CD4-positive, alpha-beta T cell treated with Interleukin-12 subunit alpha and Interleukin-12 subunit beta, for 1 hour (primary cell): ENCODE data around the gene LTB.

Source experiments
- DNase-seq: peaks from one replicate; pipeline ENCODE4 v3.0.0-alpha.2; 2020

The LTB gene

DNA sequence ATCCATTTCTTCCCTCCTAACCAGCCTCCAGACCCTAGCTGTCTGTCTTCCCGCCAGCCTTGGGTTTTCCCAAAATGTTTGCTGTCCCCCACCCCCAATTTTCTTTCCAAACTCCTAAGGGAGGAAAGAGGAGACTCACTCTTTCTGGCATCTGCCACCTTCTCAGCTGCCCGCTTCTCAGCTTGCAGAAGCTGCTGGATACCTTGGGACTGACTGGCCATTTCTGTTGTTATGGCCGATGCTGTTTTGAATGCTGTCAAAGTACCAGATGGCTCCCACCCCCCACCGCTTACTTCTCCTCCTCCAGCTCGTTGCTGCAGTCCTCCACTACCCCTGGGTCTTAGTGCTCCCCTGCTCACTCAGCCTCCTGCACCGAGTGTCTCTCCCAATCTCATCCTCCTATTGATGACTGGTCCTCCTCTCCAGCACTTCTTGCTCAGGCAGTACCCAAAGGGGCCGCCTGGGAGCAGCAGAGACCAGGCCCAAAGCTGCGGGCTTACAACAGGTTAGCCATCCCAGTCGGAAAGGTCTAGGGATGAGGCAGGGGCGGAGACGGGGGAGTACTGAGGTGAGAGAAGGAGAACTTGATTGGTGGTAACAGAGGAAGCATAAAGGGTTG is 35.8 kb downstream of the LTB start, which contains the start of gene ATP6V1G2:
Gene ATP6V1G2 (minus strand): TSS at position 270 of the 619 bp plus-strand sequence. CDS start 49 bp downstream, at position 221.
- peak; percentile 87 for DNase-seq

DNA sequence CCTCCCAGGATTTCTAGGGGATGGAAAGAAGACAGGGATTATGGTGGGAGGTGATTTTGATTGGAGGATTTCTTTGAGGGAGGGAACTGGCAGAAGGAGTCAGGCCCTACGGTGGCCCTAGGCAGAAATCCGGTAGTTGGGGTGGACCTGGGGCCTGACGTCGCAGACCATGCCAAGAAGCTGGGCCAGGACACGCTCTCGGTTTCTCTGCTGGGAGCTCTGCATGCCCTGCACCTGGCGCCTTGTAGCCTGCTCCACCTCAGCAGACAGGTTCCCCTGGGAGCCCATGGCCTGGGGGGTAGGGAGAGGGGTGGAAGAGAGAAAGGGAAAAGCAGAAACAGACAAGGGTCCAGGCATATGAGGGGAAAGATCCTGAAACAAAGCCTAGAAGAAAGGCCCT is 36.9 kb downstream of the LTB start:
- DNase-seq: no peak

DNA sequence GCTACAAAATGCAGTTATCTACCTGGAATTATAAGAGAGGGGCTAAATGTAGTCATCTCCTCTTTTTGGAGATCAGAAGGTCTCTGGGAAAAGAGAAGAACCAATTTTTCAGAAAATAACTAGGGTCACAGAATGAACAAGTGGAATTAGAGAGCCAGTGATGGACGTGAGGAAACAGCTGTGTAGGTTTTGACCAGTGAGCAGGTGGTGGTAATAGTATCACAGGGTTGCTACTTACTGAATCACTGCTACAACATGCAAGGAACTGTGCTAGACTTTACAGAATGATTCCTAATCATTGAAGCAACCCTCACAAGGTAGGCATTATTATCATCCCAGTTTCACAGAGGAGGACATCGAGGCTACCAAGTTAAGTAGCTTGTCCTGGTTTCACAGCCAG is 37.5 kb downstream of the LTB start:
- DNase-seq: no peak

DNA sequence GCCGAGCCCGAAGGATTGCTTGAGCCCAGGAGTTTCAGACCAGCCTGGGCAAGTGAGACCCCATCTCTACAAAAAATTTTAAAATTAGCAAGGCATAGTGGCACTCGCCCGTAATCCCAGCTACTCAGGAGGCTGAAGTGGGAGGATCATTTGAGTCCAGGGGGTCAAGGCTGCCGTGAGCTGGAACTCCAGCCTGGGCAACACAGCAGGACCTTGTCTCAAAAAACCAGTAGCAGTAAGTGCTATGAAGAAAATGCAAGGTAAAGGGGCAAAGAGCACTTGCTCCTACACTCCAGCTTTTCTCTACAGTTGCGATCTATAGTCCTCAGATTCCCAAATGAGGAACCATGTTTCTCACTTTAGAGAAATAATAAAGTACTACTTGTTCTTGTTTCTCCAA is 38.6 kb downstream of the LTB start:
- DNase-seq: no peak

DNA sequence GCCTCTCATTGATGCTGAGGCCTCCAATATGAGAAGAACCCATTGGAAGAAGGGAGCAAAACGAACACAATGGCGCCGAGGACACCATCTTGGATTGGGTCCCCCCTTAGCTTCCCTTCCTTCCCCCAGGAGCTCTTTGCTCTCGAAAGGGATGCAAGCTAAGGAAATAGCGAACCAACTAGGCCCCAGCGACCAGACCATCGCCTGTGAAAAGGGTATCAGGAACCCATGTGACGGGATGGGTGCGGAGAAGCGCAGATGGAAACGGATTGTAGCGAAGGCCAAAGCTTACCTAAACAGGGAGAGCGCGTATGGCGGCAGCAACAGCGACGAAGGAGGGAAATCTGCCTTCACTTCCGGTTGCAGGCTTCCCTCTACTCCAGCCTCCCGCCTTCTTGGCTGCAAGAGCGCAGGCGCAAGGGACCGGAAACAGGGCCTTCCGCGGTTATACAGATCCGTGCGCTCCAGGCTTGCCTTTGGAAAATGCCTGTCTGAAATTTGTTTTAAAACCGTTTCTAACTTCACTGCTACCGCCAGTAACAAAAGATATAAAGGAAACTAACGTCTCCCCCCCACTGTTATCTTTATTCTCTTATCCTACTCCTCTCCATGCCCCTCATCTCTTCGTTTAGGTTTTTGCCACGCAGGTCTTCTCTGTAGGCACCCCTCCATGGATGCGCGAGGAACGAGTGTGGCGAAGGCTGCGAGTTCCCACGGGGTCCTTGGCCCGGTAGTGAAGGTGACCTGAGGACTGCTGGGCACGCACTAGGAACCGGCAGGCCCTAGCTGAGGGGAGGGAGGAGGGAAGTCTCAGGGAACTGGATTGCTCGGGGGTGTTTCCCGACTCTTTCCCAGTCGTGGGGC is 40.3 kb downstream of the LTB start, which contains the start of gene DDX39B:
Gene DDX39B (minus strand): TSS at position 346 of the 864 bp plus-strand sequence. CDS start 1,471 bp downstream, outside the sequence.
- DNase-seq: peak; percentile 95

DNA sequence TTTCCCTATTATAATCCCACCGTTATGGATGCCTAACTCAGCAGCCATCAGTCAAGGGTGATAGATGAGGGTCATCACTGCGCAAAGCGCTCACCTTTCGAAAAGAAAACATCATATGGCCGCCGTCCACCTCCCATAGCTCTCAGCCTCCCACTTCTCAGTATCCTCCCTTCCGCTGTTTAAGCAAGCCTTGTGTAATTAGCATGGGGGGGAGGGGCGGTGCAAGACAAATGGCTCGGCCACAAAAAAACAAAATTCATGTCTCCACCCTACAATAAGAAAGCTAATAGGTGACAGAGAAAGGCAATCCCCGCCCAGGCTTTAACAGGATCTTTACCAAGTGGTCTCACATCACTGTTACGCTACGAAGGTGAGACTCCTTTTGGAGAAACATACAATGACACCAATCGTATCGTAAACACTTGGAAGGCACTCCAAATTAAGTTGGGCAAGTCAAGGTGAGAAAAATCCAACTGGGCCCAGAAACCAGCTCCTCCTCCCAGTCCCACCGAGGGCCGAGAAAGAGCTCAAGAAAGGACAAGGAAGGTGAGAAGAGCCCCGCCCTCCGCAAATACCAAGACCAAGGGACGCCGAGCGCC is 41.1 kb downstream of the LTB start:
- DNase-seq: peak; percentile 84

DNA sequence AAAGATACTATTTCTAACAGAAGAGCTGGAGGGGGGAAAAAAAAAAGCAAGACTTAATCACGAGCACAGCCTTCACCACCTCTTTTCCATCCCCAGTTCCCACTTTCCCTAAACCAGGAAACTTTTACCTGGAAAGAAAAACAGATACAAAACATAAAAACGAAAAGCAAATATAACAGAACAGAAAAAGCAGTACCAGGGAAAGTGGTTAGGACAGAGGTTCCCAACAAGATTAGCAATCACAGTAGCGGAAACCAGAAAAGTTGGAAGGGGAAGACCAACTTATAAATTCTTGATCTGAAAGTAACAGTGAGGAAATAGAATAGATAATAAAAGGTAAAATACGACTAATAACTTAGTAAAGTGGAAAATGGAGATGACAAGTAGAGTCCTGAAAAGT is 41.6 kb downstream of the LTB start:
- no peak for DNase-seq

DNA sequence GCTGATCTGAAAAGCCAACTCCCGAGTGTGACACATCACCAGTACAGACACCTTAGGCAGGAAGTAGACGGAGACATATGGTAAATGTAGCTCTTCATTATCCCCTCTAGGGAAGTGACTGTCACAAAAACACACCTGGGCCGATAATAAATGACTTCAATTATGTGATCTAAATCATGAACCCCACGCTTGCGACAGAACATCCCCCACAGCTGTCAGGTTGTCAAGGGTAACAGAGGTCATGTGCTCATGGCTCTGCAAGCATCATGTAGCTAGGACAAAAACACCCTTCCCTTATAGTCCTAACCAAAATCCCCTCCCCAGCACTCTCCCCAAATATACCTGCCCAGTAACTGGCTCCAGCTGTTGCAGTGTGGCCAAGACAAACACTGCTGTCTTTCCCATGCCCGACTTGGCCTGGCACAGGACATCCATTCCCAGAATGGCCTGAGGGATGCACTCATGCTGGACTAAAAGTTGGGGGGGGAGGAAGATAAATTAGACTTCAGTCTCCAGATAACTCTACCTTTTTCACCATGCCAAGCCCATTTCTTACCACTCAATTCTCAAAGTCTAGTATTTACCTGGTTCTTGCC is 43.3 kb downstream of the LTB start:
- DNase-seq: peak; percentile 42

DNA sequence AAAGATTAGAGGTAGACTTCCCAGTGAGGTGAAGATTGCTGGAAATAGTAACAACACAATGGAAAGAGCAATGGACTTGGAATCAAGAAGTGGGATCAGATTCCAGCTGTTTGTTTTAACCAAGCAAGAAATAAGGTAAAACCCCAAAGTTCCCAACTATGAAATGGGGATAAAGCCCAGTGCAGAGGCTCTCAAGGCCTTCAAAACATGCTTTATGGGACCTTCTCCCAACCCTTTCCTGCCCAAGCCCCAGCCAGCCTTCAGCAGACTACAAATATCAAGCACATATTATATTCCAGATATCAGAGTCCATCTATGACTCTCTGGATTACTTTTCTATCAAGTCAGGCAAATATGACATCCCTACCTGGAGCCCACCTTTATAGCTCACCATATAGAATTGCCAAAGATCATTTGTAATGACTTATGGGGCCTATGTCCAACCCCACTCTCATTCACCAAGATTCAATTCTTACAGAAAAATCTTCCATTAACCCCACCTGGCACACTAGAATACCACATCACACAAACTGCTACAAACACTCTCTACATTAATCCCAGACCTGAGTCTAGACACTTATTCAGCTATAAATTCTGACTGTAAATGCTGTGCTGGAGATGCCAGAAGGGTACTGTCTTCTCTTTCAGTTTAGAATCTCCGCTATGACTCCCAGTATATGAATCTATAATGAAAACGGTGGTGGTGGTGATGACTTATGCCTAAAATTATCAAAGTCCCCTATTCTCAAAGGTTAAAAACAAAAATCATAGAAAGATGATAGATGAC is 46.5 kb downstream of the LTB start:
- DNase-seq: no peak

DNA sequence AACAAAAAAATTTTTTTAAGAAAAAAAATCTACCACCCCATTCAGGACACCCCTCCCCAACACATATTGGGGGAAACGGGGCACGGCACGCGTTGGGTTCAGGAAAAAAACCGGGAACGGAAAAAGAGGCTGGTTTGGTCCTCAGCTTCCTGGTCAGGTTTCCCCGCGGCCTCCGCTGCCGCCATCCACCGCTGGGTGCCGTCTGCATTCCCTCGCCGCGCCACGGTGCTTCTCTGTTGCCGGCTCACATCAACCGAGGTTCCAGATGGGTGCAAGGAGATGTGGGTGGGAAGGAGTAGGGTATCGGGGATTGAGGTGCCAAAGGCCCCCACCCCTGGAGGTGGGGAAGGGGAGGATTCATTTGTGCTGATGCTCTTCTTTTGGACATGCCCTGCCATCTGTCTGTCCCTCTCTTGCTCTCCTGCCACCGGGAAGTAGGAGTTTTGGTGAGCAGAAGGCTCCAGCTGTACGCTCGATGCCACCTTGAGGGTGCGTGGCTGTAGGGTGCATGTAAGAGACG is 47.6 kb downstream of the LTB start:
- no peak for DNase-seq

DNA sequence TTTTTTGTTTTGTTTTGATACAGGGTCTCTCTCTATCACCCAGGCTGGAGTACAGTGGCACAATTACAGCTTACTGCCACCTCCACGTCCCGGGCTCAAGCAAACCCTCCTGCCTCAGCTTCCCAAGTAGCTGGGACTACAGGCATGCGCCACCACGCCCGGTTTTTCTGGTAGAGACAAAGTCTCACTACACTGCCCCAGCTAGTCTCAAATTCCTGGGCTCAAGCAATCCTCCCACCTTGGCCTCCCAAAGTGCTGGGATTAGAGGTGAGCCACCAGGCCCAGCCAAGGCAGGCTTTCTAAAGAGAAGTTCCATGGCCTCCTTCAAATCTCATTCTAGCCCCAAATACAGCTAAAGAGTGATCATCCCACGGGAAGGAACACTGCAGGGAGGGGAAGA is 48.2 kb downstream of the LTB start:
- no peak for DNase-seq

DNA sequence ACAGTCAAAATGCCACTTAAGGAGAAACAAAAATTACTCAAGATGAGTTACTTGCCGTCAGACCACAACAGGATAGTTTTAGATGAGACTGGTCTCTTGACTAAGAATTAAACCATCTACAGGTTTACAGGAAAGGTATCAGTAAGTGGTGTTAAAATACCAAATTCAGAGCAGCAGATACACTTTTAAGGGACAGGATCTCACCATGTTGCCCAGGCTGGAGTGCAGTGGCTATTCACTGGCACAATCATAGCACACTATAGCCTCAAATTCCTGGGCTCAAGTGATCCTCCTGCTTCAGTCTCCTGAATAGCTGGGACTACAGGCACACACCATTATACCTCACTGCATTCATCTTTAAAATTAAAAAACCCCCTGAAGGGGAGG is 48.8 kb downstream of the LTB start:
- no peak for DNase-seq

DNA sequence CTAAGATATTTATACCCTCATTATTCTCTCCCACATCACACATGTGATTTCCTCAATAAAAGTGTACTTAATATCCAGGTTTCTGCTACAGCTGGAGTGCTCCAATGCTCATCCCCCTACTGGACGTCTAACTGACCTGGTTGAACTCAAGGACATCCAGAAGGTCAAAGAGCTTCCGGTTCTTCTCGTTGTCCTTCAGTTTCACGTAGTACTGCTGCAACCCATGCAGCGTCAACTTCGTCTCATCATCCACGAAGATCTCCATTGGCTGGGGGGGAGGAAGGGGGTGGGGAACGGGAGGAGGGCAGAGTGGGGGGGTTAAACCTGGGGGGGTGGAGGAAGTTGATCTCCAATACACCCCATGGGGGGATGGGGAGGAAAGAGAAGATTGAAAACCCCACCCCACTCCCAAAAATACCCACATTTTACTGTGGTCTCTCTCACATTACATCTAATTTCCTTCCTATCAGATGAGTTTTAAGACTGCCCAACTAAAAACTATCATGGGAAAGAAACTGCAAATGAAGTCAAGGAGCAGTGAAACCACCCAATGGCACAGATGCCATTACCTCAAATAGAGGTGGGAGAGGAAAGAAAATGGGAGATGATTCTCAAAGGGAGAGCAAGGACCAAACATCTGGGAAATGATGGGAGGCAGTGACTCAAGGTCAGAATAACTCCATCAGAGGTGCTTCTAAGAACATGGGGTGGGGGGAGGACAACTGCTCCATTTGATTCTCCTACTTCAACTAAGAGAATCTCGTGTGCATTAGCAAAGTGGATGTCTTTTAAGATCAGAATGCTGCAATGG is 49.4 kb downstream of the LTB start:
- no peak for DNase-seq

DNA sequence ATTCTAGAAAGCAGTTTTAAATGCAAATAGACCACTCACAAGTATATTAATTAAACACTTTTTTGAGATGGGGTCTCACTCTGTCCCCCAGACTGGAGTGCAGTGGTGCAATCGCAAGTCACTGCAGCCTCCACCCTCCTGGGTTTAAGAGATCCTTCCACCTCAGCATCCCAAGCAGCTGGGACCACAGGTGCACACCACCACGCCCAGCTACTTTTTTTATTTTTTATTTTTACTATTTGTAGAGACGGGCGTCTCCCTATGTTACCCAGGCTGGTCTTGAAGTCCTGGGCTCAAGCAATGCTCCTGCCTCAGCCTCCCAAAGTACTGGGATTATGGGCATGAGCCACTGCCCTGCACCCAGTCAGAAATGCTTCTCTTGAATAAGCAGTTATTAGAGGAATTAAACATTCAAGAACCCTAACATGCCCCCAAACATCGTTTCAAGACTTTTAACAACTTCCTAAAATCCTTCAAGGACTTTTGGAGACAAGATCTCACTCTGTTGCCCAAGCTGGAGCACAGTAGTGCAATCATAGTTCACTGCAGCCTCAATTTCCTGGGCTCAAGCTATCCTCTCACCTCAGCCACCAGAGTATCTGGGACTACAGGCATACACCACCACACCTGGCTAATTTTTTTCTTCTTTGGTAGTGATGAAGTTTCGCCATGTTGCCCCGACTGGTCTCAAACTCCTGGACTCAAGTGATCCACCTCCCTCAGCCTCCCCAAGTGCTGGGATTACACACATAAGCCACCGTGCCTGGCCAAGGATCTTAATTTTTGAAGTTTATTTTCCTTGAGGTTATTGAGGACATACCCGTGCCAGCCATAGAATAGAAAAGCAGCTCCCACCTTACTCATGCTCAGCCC is 50.2 kb downstream of the LTB start:
- no peak for DNase-seq

DNA sequence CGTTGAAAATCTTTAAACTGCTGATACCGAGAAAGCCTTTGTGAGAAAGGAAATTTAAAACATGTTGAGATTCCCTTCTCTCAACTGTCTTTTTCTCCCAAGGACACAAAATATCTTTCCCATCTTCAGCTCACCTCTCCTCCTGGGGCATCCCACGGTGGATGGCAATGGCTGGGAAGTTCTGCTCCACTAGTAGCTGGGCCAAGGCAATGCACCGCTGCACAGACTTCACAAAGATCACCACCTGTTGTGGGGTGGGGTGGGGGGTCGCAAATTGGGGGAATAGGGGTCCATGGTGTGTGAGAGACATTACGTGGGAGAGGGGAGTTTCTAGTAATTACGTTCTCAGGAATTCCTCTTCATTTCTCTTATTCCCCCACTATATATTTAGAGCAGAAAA is 51.1 kb downstream of the LTB start:
- DNase-seq: no peak

DNA sequence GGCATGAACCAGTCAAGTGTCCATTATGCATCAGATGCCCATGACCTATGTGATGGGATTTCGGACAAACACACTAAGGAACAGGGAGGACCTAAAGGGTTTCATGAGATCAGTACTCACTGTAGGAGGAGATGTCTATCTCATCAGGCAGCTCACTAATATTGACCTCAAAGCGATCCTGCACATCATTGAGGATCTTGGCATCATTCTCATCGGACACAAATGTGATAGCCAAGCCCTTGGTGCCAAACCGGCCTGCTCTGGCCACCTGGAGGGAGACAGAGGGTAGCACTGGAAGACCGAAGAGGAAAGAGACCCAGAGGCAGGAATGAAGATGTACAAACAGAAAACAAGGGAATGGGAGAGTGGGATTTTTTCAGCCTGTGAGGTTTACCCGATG is 51.6 kb downstream of the LTB start:
- no peak for DNase-seq
